Endothelial cell (in vitro differentiated cells): Measurements from ENCODE around the gene KCTD19. TPM values are rescaled to one million over a fixed set of nuclear protein-coding genes. Genes with fewer than 3 reads are reported as not detected.

Experiments used
- DNase-seq: peaks from one replicate; pipeline ENCODE4 v3.0.0; 2021; ENCODE audit warnings: low spot score
- H3K27ac Mint-ChIP-seq: one replicate; pipeline ENCODE4 v1.8.0; 2021; ENCODE audit warnings: mixed read lengths, inconsistent platforms; ENCODE audit not compliant: unreplicated experiment
- H3K27me3 Mint-ChIP-seq: one replicate; pipeline ENCODE4 v1.8.0; 2021; ENCODE audit warnings: mild to moderate bottlenecking, moderate library complexity, mixed read lengths, inconsistent platforms; ENCODE audit not compliant: unreplicated experiment
- H3K36me3 Mint-ChIP-seq: one replicate; pipeline ENCODE4 v1.8.0; 2021; ENCODE audit warnings: mild to moderate bottlenecking, low read depth, mixed read lengths, inconsistent platforms; ENCODE audit not compliant: unreplicated experiment
- H3K4me1 Mint-ChIP-seq: one replicate; pipeline ENCODE4 v1.8.0; 2021; ENCODE audit warnings: mild to moderate bottlenecking, mixed read lengths, inconsistent platforms; ENCODE audit not compliant: unreplicated experiment
- H3K4me3 Mint-ChIP-seq: one replicate; pipeline ENCODE4 v1.8.0; 2021; ENCODE audit warnings: mild to moderate bottlenecking, mixed read lengths, inconsistent platforms; ENCODE audit not compliant: unreplicated experiment
- H3K9me3 Mint-ChIP-seq: one replicate; pipeline ENCODE4 v1.8.0; 2021; ENCODE audit warnings: mixed read lengths, inconsistent platforms; ENCODE audit not compliant: unreplicated experiment
- CTCF ChIP-seq: fragments of 200-600 bp; sonication (generic); IDR thresholded peaks from one replicate; pipeline ENCODE4 v1.5.0; 2021; ENCODE audit warnings: antibody characterized with exemption; ENCODE audit not compliant: unreplicated experiment
- total RNA-seq: library from RNA; stranded (reverse); fragmentation: NEBNext Ultra II Directional; extraction: Animal tissue kit (Norgen Biotek cat#: 25700); gene quantifications from one replicate; pipeline ENCODE4 v1.2.1, GENCODE V29; 2021; ENCODE audit not compliant: unreplicated experiment

Gene KCTD19
- total RNA-seq, 1 donor from 2014 or later = 2.0 TPM

- no peak for TF ChIP-seq CTCF
- peaks cover 10% of the 10 kb centered on the region for H3K27me3 Mint-ChIP-seq
- DNase-seq = peak; percentile 62
- H3K36me3 Mint-ChIP-seq = peaks cover 21% of the 10 kb centered on the region
- H3K27ac Mint-ChIP-seq = no peak overlapping the region
- H3K4me3 Mint-ChIP-seq = no peak overlapping the region
- H3K4me1 Mint-ChIP-seq = peaks cover 7% of the 10 kb centered on the region
- no peaks in the 10 kb centered on the region for H3K9me3 Mint-ChIP-seq
Observed at GRCh38 chr16:67284699-67285646, 41.6 kb downstream of the KCTD19 start.

DNA sequence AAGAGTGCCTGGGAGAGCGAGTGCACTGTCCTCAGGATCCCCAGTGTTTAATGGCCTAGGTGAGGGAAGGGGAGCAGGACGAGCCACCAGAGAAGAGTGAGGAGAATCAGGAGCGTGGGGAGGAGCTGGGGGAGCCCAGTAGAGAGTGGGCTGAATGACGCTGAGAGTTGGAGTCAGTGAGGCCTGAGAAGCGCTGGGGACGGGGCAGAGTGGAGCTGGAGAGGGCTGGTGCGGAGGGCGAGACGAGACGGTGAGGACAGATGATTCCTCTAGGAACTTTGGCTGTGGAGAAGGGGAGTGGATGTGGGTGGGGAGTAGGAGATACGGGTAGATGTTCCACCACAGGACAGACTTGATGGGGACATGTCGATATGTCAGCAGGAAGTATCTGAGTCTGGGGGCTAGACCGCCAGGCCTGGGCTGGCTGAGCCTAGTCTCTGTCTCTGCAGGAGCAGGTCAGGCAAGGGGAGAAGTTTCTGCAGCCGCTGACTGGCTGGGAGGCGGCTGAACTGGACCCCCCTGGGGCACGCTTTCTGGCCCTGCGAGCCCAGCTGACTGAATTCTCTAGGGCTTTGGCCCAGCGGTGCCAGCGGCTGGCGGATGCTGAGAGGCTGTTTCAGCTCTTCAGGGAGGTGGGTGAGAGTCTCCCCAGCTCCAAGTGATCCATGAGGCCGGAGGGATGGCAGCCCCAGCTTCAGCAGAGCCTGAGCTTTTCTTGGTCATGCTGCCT is 42.5 kb downstream of the KCTD19 start:
- H3K9me3 Mint-ChIP-seq = no peaks in the 10 kb centered on the region
- TF ChIP-seq CTCF = no peak
- no peak overlapping the region for H3K27ac Mint-ChIP-seq
- H3K27me3 Mint-ChIP-seq = peaks cover 10% of the 10 kb centered on the region
- H3K4me3 Mint-ChIP-seq = peak overlapping the region; percentile 53
- DNase-seq = no peak
- peaks cover 21% of the 10 kb centered on the region for H3K36me3 Mint-ChIP-seq
- peaks cover 7% of the 10 kb centered on the region for H3K4me1 Mint-ChIP-seq

DNA sequence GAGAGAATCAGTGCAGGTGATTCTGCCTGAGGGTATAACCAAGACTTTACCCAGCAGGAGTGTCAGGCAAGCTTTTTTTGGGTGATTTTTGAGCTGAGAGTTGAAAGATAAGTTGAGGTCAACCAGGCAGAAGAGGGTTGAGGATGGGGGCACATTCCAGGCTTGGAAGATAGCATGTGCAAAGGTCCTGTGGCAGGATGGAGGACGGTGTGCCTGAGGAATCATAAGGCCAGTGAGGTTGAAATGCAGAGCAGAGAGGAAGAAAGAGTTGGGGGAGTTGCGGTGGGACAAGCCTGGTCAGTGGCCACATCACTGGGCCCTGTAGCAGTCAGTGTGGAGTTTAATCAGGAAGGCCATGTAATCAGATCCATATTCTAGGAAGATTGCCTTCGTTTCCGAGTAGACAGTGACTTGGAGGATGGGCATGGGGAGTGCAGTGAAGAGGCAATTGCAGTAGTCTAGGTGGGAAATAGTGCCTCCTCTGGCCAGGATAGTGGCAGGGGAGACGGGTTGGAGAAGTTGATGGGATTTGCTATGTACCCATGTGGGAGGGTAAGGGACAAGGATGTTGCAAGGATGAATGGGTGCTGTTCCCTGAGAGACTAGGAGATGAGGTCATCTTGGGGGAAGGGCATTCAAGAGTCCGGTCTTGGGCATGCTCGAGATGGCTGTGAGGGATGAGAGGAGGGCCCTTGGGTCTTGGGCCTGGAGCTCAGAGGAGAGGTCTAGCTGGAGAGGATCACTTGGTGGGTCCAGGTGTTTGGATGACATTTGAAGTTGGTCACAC is 43.3 kb downstream of the KCTD19 start:
- Mint-ChIP-seq H3K27ac (peak overlapping the region; percentile 1), H3K4me1 (peaks cover 7% of the 10 kb centered on the region)

GRCh38 chr16:67282447-67282805 is 44.1 kb downstream of the KCTD19 start:
- H3K27ac Mint-ChIP-seq = peak overlapping the region; percentile 1
- no peaks in the 10 kb centered on the region for H3K9me3 Mint-ChIP-seq

More for the DNA sequence above, 43.3 kb downstream of the KCTD19 start:
- Mint-ChIP-seq H3K36me3 (peaks cover 21% of the 10 kb centered on the region), H3K9me3 (no peaks in the 10 kb centered on the region), H3K27me3 (peaks cover 10% of the 10 kb centered on the region), H3K4me3 (peak overlapping the region; percentile 53)
- TF ChIP-seq CTCF = no peak
- no peak for DNase-seq

More at GRCh38 chr16:67282447-67282805, 44.1 kb downstream of the KCTD19 start:
- Mint-ChIP-seq H3K27me3 (peaks cover 10% of the 10 kb centered on the region), H3K4me1 (peaks cover 7% of the 10 kb centered on the region), H3K36me3 (peaks cover 21% of the 10 kb centered on the region), H3K4me3 (no peak overlapping the region)
- no peak for TF ChIP-seq CTCF
- DNase-seq = no peak
